GM18861 (cell line): ENCODE results near the gene SRC.

ENCODE experiments used
- ATAC-seq: cut with Tn5 transposase; IDR thresholded peaks from one replicate; pipeline ENCODE4 v1.9.1; 2021; ENCODE audit not compliant: unreplicated experiment

SRC gene

DNA sequence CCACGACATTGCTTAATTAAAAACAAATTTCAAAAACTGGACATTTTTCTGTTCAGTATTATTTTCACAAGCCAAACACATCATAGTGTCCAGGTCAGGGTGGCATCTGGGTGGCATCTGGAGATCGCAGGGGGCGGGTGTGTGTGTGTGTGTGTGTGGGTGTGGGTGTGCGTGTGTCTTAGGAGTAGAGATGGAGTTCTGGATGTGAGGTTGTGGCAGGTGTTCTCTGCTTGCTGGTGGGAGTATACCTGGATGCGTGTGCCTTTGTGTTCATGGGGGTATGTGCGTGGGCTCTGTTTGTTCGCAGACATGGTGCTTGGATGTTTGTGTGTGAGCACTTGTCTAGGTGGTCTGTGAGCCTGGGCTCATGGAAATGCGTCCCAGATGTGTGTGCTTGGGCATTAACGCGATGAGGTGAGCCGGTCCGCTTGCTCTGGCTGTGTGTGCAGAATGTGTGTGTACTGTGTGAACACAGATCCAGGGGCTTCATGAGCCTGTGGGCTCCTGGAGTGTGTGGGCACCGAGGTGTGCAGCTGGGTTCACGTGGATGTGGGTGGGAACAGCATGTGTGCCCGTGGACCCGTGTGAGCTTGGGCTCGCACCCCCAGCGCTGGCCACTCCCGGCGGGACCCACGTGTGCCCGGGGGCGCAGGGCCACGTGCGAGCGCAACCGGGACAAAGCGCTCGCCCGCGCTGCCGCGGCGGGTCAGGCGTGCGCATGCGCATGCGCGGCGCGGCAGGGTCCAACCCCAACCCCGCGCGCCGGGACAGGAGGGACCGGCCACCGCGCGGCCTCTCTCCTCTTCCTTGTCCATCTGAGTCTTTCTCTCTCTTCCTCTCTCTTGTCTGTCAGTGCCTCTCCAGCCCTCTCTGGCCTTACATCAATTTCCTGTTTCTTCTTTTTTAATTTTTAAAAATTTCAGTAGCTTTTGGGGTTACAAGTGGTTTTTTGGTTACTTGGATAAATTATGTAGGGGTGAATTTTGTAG is 60.4 kb downstream of the SRC start:
- ATAC-seq, result no peak

GRCh38 chr20:37407019-37407566 is 61.2 kb downstream of the SRC start:
- ATAC-seq, result no peak

DNA sequence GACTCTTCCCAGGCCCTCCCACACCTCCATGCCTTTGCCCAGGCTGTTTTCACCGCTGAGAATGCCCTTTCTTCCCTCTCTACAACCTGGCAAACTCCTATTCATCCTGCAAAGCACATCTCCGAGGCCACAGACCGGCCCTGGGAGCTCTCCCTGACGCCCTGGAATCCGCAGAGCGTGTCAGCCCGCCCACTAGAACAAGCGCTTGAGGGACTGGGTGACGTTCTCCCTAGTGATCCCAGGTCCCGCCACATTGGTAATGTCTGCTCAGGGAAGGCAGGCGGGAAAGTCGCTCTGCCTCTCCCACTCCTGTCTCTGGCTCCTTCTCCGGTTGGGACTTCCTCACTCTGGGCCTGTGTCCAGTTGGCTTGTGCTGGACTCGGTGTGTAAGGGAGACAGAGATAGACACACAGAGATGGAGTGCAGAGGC is 61.6 kb downstream of the SRC start:
- no peak for ATAC-seq

DNA sequence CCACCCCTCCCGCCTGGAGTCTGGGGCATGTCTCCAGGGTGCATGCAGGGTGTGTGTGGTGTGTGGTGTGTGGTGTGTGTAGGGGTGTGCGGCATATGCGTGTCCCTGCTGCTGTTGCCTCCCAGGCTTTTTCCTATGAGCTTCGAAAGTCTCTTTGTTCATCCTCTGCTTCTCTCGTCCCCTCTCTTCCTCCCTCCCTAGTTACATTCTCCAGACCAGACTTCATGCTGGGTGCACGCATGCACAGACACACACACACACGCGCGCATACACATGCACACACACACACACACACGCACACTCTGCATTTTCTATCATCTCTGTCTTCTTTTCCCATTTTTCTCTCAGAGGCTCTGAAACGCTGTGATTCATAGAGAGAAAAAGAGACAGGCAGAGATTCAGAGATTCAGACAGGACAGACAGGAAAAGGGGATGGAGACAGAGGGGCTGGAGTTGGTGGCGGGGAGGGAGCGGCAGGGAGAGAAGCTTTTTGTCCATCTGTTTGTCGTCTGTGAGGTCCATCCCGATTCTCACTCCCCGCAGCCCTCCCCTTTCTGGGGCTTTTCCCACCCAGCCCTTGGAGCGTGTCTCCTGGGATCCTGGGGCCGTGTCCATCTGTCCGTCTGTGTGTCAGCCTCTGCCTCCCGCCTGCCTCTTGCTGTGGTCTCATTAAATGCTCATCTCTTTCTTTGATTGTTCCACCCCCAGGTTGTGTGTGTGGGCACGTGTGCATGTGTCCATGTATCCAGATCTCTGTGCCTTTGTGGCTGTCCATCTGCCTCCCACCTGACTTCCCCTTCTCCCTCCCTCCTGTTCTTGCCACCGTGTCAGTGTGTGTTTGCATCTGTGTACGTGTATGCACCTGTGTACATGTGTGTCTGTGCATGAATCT is 62.6 kb downstream of the SRC start:
- no peak for ATAC-seq

DNA sequence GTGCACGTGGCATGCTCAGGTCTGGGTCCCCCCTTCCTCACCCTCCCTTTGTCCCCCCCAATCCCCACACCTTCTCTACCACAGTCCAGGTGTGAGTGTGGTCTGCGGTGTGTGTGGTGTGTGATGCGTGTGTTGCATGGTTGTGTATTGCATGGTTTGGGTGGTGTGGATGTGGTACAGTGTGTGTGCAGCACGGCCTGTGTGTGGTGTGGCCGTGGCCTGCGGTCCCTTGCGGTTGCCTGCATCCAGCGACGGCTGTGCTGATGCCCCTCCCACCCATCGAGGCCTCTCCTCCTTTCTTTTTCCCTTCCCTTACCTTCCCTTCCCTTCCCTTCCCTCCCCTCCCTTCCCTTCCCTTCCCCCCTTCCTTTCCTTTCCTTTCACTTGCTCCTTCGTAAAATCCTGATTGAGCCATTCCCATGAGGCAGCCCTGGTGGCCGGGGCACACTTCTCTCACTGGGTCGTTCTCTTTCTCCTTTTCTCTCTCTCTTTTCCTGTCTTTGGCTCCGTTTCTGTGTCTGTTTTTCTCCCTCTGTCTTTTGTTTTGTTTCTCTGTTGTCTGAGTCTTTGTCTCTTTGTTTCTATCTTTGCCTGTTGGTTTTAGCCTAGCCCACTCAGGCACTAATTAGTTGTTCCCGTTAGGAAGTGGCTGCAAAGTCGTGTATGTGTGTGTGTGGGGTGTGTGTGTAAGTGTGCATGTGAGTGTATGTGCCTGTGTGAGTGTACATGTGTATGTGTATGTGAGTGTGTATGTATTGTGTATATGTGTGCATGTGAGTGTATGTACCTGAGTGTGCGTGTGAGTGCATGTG is 65.7 kb downstream of the SRC start:
- no peak for ATAC-seq

DNA sequence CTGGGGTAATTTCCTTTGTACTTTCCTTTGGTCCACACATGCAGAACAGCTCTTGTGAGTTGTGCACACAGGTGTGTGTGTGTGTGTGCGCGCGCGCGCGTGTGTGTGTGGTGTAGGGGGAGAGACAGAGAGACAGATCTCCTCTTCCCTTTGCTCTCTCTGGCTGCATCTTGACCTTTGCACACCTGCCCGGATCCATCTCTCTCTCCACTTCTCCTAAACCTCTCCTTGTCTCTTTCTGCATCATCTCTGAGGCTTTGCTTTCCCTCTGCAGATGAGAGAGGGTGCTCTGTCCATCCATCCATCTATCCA is 67.0 kb downstream of the SRC start:
- ATAC-seq, result no peak

GRCh38 chr20:37413379-37413778 is 67.4 kb downstream of the SRC start:
- ATAC-seq, result no peak

DNA sequence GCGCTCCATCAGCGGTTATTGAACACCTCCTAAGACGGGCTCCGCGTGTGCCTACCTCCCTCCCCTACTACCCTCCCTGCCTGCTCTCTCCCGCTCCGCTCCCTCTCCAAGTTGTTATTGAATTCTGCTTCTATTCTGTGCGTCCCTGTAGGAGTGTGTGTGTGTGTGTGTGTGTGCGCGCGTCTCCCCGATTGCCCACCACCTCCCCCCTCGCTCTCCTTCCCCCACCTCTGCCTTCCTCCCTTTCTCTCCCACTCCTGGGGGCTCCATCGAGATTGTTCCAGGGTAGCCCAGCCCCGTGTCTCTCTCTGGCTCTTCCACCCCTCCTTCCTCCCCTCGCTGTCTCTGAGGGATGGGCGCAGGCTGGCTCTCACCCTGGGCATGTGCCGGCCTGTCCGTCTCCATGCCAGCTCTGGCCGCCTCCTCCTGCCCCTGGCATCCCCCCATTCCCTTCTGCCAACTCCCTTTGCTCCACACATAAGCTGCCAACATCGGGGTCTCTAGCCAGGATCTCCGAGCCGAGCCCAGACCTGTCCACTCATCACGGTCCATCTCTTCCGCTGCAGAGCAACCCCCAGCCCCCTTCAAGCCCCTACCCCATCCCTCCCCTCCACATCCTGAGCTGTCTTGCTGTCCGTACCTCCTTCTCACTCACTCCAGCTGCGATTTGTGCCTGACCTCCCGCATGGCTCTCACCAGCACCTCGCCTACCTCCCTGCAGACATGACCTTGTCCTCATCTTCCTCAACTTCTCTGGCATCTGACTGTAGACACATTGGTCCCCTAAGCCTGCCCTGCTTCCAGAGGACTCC is 68.5 kb downstream of the SRC start:
- ATAC-seq, result no peak

- no peak for ATAC-seq
Observed at GRCh38 chr20:37415118-37416085, 69.5 kb downstream of the SRC start.

DNA sequence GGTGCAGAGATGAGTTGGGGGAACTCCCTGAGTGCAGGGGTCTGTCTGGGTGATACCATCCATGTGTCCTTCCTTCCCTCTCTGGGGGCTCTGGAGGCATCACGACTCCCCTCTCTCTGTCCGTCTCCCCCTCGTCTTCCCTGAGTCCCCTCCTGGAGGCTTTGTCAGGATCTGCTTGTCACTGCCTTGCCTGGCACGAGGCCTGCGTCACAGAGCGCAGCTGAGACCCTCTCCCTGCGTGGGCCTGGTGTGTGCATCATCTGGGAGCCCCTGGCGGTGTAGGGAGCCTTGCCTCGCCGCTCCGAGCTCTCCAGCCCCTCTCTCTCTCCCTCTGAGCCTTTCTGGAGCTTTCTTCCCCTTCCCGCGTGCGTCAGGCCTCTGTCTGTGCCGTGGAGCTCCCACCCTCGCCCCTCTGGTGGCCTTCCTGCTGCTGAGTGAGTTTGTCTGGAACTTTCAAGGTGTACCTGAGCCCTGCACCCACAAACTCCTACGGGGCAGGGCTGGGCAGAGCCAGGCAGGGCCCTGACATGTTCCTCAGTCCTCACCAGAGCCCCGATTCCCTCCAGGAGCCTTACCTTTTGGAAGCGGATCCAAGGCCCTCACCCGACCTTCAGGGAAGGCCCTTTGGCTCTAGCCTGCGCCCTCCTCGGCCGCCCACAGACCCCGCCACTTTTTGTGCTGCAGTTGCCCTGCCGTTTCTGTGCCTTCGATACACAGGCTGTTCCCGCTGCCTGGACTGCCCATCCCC is 70.3 kb downstream of the SRC start:
- ATAC-seq, result no peak

DNA sequence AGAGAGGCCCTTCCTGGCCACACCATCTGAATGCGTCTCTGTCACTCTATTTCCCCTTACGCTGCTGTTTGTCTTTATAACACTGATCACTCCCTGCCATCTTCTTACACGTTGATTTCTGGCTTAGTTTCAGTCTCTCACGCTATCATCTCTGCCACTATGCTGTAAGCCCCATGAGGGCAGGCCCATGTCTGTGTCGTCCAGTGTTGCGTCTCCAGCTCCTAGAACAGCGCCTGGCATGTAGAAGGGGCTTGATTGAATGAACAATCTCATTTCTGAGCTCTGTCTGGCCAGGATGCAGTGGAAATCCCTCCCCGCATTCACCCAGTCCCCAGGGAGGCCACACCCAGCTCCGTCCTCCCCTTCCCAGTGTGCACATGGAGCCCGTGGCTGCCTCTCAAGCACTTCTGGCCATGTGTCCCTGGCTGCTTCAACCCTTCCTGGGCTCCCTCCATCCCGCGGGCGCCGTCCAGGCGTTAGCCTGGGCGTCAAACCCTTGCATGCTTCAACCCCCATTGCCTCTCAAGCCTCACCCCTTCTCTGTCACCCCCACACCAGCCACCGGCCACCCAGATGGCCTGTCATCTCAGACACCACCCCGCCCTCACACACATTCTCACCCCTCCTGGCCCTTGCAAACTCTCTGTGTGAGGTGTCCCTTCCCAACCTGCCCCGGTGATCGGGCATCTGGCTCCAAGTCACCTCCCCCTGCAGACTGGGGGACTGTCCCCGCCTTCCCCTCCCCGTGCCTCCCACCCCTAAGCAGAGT is 71.1 kb downstream of the SRC start:
- no peak for ATAC-seq

DNA sequence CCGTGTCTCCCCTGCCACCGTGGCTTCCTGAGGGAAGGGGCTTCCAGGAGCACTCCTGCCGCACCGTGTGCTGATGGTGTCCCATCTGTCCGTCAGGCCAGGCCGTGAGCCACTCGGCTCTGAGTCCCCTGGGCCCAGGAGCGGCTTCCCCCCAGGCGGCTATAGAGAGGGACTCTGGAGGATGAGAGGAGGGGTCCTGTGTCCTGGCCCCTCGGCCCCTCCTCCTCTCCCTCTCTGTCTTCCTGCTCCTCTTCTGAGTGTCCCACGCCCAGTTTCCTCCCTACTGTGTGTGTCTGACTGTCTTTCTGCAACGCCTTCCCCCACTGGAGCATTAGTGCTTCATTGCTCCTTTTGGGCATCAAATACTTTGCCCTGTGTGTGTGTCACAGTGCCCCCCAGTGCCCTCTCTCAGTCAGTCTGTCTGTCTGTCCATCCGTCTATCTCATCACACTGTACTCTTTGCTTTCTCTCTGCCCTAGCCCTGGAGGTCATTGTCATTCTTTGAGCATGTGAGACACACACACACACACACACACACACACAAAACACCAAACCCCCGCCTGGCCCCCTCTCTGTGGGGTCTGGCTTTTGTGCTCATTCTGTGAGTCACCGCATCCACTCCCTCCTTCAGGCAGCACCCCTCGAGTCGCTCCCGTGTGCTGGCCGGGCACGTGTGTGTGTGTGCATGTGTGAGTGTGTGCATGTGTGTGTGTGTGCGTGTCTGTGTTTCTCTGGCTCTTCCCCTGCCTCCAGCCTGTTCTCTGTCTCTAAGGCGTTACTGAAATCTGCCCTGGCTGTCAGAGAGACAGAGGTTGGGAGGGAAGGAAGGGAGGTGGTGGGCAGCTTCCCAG is 71.9 kb downstream of the SRC start:
- ATAC-seq, result no peak

DNA sequence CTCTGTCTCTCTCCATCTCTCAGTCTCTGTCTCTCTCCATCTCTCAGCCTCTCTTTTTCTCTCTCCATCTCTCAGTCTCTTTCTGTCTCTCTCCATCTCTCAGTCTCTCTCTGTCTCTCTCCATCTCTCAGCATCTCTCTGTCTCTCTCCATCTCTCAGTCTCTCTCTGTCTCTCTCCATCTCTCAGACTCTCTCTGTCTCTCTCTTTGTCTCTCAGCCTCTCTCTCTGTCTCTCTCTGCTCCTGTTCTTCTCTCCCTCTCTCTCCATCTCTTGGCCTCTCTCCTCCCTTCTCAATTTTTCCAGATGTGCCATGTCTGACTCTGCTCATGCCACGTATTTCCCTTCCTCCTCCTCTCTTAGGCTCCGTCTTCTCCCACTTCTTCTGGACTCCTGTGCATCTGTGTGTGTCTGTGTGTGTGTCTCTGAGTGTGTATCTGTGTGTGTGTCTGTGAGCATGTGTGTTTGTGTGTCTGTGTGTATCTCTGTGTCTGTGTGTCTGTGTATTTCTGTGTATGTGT is 72.7 kb downstream of the SRC start:
- no peak for ATAC-seq

GRCh38 chr20:37419307-37419706 is 73.4 kb downstream of the SRC start:
- no peak for ATAC-seq

DNA sequence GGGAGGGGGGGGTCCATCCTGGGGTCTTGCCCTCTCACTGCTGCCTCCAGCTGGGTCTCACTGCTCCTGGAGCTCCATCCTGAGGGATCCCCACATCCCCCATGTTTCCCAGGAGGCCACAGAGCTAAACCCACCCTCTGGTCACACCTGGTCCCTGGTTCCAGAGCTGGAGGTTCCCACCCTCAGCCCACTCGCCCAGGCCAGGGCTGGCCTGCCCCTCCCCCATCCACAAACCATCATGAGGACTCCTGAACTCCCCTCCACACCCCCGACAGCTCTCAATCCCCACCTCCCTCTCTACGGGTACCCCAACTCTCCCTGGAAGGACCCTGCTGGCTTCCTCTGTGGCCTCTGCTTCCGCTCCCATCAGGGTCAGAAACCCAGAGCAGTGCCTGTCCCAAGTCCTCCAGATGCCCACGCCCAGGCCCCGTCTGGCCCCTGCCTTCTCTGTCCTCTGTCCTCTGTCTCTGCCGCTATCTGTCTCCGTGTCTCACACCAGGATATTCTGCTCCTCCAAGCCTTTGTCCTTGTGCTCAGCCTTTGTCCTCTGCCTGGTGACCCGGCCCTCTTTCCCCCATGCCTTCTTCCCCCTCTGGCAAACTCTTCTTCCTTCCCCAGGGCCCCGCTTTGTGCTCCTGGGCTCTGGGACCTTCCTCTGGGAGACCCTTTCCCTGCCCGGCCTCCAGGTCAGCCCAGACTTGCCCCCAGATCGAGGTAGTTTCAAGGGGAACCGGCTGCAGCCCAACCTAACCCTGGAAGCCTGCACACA is 74.0 kb downstream of the SRC start:
- ATAC-seq, result no peak
